Left ventricle myocardium inferior (tissue), 1 donor: ENCODE data around the gene KRTAP20-2. TPM values are rescaled to one million over a fixed set of nuclear protein-coding genes. Genes with fewer than 3 reads are reported as not detected.

ENCODE experiments used
- DNase-seq: peaks from one replicate; pipeline ENCODE4 v3.0.0-alpha.2; 2020
- H3K27ac ChIP-seq: fragments of 200-600 bp; replicated peaks from 2 replicates; pipeline ENCODE4 v1.8.0; 2021
- H3K27me3 ChIP-seq: fragments of 200-600 bp; 2 replicates; pipeline ENCODE4 v1.8.0; 2021; ENCODE audit warnings: low read depth
- H3K36me3 ChIP-seq: fragments of 200-600 bp; 2 replicates; pipeline ENCODE4 v1.8.0; 2021
- H3K4me1 ChIP-seq: fragments of 200-600 bp; 2 replicates; pipeline ENCODE4 v1.8.0; 2021
- H3K4me3 ChIP-seq: fragments of 200-600 bp; 2 replicates; pipeline ENCODE4 v1.8.0; 2021; ENCODE audit warnings: mild to moderate bottlenecking, moderate library complexity
- H3K9me3 ChIP-seq: fragments of 200-600 bp; replicated peaks from 2 replicates; pipeline ENCODE4 v1.8.0; 2021
- CTCF ChIP-seq: fragments of 200-600 bp; IDR thresholded peaks from 2 replicates; pipeline ENCODE4 v1.8.0; 2021; ENCODE audit warnings: antibody characterized with exemption, mild to moderate bottlenecking, borderline replicate concordance
- intact Hi-C: fragments of 100-400 bp; cut with micrococcal nuclease; formaldehyde crosslinking; loops from one replicate; pipeline ENCODE4 v1.11.0; 2022
- total RNA-seq: library from RNA; stranded (reverse); fragmentation: NEBNext Ultra II Directional; extraction: Animal tissue kit (Norgen Biotek cat#: 25700); gene quantifications from one replicate; pipeline ENCODE4 v1.2.1, GENCODE V29; 2021
- donor health status: DM: no; HTN: yes; CAD: no; lungs with severe emphysema.

The KRTAP20-2 gene
- total RNA-seq, 1 donor from 2014 or later, result not detected

GRCh38 chr21:30668776-30669175 lies 33.8 kb downstream of the KRTAP20-2 start:
- no peak overlapping the region for H3K4me3 ChIP-seq
- H3K27ac ChIP-seq, result no peak overlapping the region
- no peaks in the 10 kb centered on the region for H3K27me3 ChIP-seq
- intact Hi-C loops, result no loop called here
- no peak for DNase-seq
- H3K4me1 ChIP-seq, result no peaks in the 10 kb centered on the region
- no peaks in the 10 kb centered on the region for H3K9me3 ChIP-seq
- no peak for TF ChIP-seq CTCF
- H3K36me3 ChIP-seq, result no peaks in the 10 kb centered on the region

GRCh38 chr21:30672985-30673650 lies 38.1 kb downstream of the KRTAP20-2 start:
- TF ChIP-seq CTCF, result no peak
- Histone ChIP-seq H3K36me3 (no peaks in the 10 kb centered on the region), H3K9me3 (no peaks in the 10 kb centered on the region), H3K4me1 (no peaks in the 10 kb centered on the region), H3K27me3 (no peaks in the 10 kb centered on the region), H3K27ac (no peak overlapping the region), H3K4me3 (no peak overlapping the region)
- DNase-seq, result no peak
- intact Hi-C loops, result no loop called here

- H3K4me3 ChIP-seq, result no peak overlapping the region
- H3K36me3 ChIP-seq, result no peaks in the 10 kb centered on the region
- no peaks in the 10 kb centered on the region for H3K27me3 ChIP-seq
- TF ChIP-seq CTCF, result no peak
- H3K27ac ChIP-seq, result no peak overlapping the region
- H3K9me3 ChIP-seq, result no peaks in the 10 kb centered on the region
- H3K4me1 ChIP-seq, result no peaks in the 10 kb centered on the region
- intact Hi-C loops, result no loop called here
- DNase-seq, result no peak
These were observed 39.3 kb downstream of the KRTAP20-2 start for GRCh38 chr21:30674312-30674711.

- H3K27me3 ChIP-seq, result no peaks in the 10 kb centered on the region
- TF ChIP-seq CTCF, result no peak
- H3K4me1 ChIP-seq, result no peaks in the 10 kb centered on the region
- intact Hi-C loops, result no loop called here
- H3K9me3 ChIP-seq, result no peaks in the 10 kb centered on the region
- H3K36me3 ChIP-seq, result no peaks in the 10 kb centered on the region
- no peak overlapping the region for H3K4me3 ChIP-seq
- H3K27ac ChIP-seq, result no peak overlapping the region
- DNase-seq, result no peak
These were observed 41.7 kb downstream of the KRTAP20-2 start for GRCh38 chr21:30676737-30677136.

- Histone ChIP-seq H3K27me3 (no peaks in the 10 kb centered on the region), H3K4me1 (no peaks in the 10 kb centered on the region), H3K36me3 (no peaks in the 10 kb centered on the region), H3K4me3 (no peak overlapping the region), H3K9me3 (no peaks in the 10 kb centered on the region), H3K27ac (no peak overlapping the region)
- no peak for DNase-seq
- intact Hi-C loops, result no loop called here
- no peak for TF ChIP-seq CTCF
These were observed 45.6 kb downstream of the KRTAP20-2 start for GRCh38 chr21:30680586-30680985.
